DND-41 (cell line): ENCODE results near the gene HECW1.

Source experiments
- EZH2 ChIP-seq: IDR thresholded peaks from 3 replicates; pipeline ENCODE4 v1.6.1; 2012; ENCODE audit warnings: borderline replicate concordance, low read depth, mild to moderate bottlenecking, moderate library complexity, low read length, inconsistent platforms; ENCODE audit not compliant: severe bottlenecking
- TF ChIP-seq, protein P1 (sequence below): IDR thresholded peaks from 2 replicates; pipeline ENCODE4 v1.5.1; 2012; ENCODE audit warnings: borderline replicate concordance, low read length, moderate library complexity, mild to moderate bottlenecking; ENCODE audit not compliant: poor library complexity, severe bottlenecking; ENCODE audit errors: extremely low read depth

DNA sequence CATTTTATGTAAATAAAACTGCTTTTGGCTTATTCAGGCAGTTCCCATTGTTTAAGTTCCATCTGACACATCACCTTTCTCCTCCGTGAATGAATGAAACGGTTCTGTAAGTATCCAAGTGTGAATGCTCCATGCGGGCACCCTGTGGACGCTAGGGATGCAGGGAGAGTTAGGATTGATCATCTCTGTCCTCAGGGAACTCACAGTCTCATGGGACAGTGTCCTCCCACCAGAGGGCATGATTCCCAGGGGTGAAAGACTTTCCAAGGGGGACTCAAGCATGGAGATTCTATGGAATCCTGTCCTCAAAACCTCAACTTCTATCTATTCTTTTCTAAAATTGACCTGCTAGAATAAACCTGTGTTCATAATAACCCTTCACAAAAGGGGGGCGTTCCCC lies 98.8 kb downstream of the HECW1 start:
- TF ChIP-seq EZH2, result no peak
- TF ChIP-seq, protein P1, sequence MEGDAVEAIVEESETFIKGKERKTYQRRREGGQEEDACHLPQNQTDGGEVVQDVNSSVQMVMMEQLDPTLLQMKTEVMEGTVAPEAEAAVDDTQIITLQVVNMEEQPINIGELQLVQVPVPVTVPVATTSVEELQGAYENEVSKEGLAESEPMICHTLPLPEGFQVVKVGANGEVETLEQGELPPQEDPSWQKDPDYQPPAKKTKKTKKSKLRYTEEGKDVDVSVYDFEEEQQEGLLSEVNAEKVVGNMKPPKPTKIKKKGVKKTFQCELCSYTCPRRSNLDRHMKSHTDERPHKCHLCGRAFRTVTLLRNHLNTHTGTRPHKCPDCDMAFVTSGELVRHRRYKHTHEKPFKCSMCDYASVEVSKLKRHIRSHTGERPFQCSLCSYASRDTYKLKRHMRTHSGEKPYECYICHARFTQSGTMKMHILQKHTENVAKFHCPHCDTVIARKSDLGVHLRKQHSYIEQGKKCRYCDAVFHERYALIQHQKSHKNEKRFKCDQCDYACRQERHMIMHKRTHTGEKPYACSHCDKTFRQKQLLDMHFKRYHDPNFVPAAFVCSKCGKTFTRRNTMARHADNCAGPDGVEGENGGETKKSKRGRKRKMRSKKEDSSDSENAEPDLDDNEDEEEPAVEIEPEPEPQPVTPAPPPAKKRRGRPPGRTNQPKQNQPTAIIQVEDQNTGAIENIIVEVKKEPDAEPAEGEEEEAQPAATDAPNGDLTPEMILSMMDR, result no peak
